ENCODE results near the gene IZUMO1R. TPM values are rescaled to one million over a fixed set of nuclear protein-coding genes. Genes with fewer than 3 reads are reported as not detected.

The IZUMO1R gene
- total and polyA plus RNA-seq, 2 of the 4 experiments (the other 2 are of a cell fraction) = not detected

GRCh38 chr11:94279996-94280395 lies 24.4 kb upstream of the IZUMO1R start:
- dilution Hi-C loops (cut with HindIII; ENCODE audit: low sequenced_read_pairs, unreplicated experiment) (no loop called here), in situ Hi-C loops (cut with MboI; ENCODE audit: low sequenced_read_pairs) (no loop called here), intact Hi-C loops (cut with micrococcal nuclease) (no loop called here)
- Histone ChIP-seq H3K56ac (ENCODE audit: extremely low read depth, insufficient read depth, low read length) (no peak overlapping the region), H2AK9ac (replicated peaks; ENCODE audit: low read depth, low read length, poor library complexity) (no peak overlapping the region), H3K27me3 (ENCODE audit: control insufficient read depth, insufficient read depth, low read length) (no peaks in the 10 kb centered on the region), H3K79me1 (ENCODE audit: low read depth in 1 of 2, low read length in 2 of 2) (no peaks in the 10 kb centered on the region), H3K4me2 (ENCODE audit: low read depth, low read length) (no peak overlapping the region), H2AK5ac (ENCODE audit: low read depth, low read length) (no peak overlapping the region), H2BK5ac (ENCODE audit: low read depth, low read length, poor library complexity, severe bottlenecking) (no peak overlapping the region), H3K27ac (ENCODE audit: insufficient read depth, low read length) (no peak overlapping the region), H3K4ac (ENCODE audit: low read depth, low read length) (no peak overlapping the region), H3K9ac (ENCODE audit: low read depth, low read length) (no peak overlapping the region), H3K4me1 (ENCODE audit: control insufficient read depth, insufficient read depth, low read length) (no peaks in the 10 kb centered on the region), H3K14ac (replicated peaks; ENCODE audit: low read depth, low read length) (no peak overlapping the region), H2AFZ (replicated peaks; ENCODE audit: low read length, poor library complexity) (no peak overlapping the region), H3K9me1 (ENCODE audit: insufficient read depth, low read length) (no peaks in the 10 kb centered on the region), H3K9me3 (ENCODE audit: control insufficient read depth, insufficient read depth, low read length) (no peaks in the 10 kb centered on the region), H2BK120ac (ENCODE audit: low read depth, low read length) (no peak overlapping the region), H2BK20ac (ENCODE audit: low read depth, low read length) (no peak overlapping the region), H4K91ac (ENCODE audit: insufficient read depth, low read depth, low read length) (no peak overlapping the region), H4K5ac (ENCODE audit: low read depth, low read length) (no peak overlapping the region), H3K4me3 (ENCODE audit: insufficient read depth, low read depth, low read length) (no peak overlapping the region), H4K8ac (ENCODE audit: low read depth in 2 of 2, low read length in 2 of 2) (no peak overlapping the region), H2BK15ac (ENCODE audit: low read depth, low read length) (no peak overlapping the region), H3K36me3 (ENCODE audit: control insufficient read depth, insufficient read depth, low read length) (no peaks in the 10 kb centered on the region), H3K23ac (ENCODE audit: low read depth, low read length) (no peak overlapping the region), H3K18ac (ENCODE audit: low read depth, low read length) (no peak overlapping the region), H4K20me1 (ENCODE audit: insufficient read depth, low read length) (no peaks in the 10 kb centered on the region)
- ChIA-PET CTCF (no interaction called here), POLR2A (ENCODE audit: unreplicated experiment) (interaction anchor here (0.6 to 0.7 kb wide), 2 partner anchors 79 to 431 kb away, joined by 3 read pairs; no protein-coding TSS in a partner anchor)
- ATAC-seq (ENCODE audit: low read depth) = no peak
- no CpG with 5 or more reads among the region's 3 CpGs for WGBS, 2 experiments (ENCODE audit: extremely low coverage in 2 of 2, insufficient read length in 1 of 2)
- TF ChIP-seq FOS (IDR thresholded peaks at IDR 0.05; ENCODE audit: low read depth, low read length) (no peak), CTCF (conservative IDR thresholded peaks at IDR 0.05; ENCODE audit: low read depth, low read length) (no peak), MAFK (IDR thresholded peaks at IDR 0.05; ENCODE audit: low read depth, low read length) (no peak), SMC3 (IDR thresholded peaks at IDR 0.05; ENCODE audit: low read depth, low read length) (no peak), MXI1 (IDR thresholded peaks at IDR 0.05; ENCODE audit: borderline replicate concordance, low read depth, low read length) (no peak), BHLHE40 (IDR thresholded peaks at IDR 0.05; ENCODE audit: low read depth, low read length) (no peak), MAZ (IDR thresholded peaks at IDR 0.05; ENCODE audit: borderline replicate concordance, low read depth, low read length) (no peak), RCOR1 (IDR thresholded peaks at IDR 0.05; ENCODE audit: insufficient replicate concordance, low read length) (no peak), RFX5 (IDR thresholded peaks at IDR 0.05; ENCODE audit: low read depth, low read length) (no peak), CHD1 (IDR thresholded peaks at IDR 0.05; ENCODE audit: low read depth, low read length) (no peak), RAD21 (IDR thresholded peaks at IDR 0.05; ENCODE audit: low read length) (no peak), NFE2L2 (IDR thresholded peaks at IDR 0.05; ENCODE audit: low read depth, low read length) (no peak), ELK1 (IDR thresholded peaks at IDR 0.05; ENCODE audit: borderline replicate concordance, low read depth, low read length) (no peak), USF2 (IDR thresholded peaks at IDR 0.05; ENCODE audit: low read depth, low read length) (no peak), POLR2A (IDR thresholded peaks at IDR 0.05; ENCODE audit: low read depth, low read length) (no peak), CEBPB (IDR thresholded peaks at IDR 0.05; ENCODE audit: low read depth, low read length) (no peak)
- no TSS peak for BruUV-seq (replicated peaks)
- no peak for DNase-seq

Data from IMR-90 (cell line).